ENCODE data around the gene PLA2G6.

PLA2G6 gene

GRCh38 chr22:38215156-38216038, 33.8 kb upstream of the PLA2G6 start:
- DNase-seq: no peak

- peak in 31 of 51 donors; percentile 32 to 75 (median 59) for DNase-seq
Observed at GRCh38 chr22:38214302-38215056, 32.8 kb upstream of the PLA2G6 start.

GRCh38 chr22:38213990-38214301, 32.3 kb upstream of the PLA2G6 start:
- DNase-seq: no peak

- DNase-seq: no peak
Observed at GRCh38 chr22:38213319-38213989, 31.8 kb upstream of the PLA2G6 start.

GRCh38 chr22:38212442-38212841, 30.8 kb upstream of the PLA2G6 start:
- no peak for DNase-seq

- DNase-seq: no peak
Observed at GRCh38 chr22:38211556-38211955, 29.9 kb upstream of the PLA2G6 start.

GRCh38 chr22:38208551-38208968, 26.9 kb upstream of the PLA2G6 start:
- no peak for DNase-seq

- DNase-seq: no peak
Observed at GRCh38 chr22:38207898-38208432, 26.3 kb upstream of the PLA2G6 start.

- peak in 31 of 51 donors; percentile 12 to 82 (median 56) for DNase-seq
Observed at GRCh38 chr22:38205261-38206128, 23.9 kb upstream of the PLA2G6 start.

- DNase-seq: no peak
Observed at GRCh38 chr22:38204784-38205183, 23.2 kb upstream of the PLA2G6 start.

GRCh38 chr22:38203855-38204514, 22.4 kb upstream of the PLA2G6 start:
- DNase-seq: no peak

- DNase-seq: no peak
Observed at GRCh38 chr22:38203090-38203810, 21.6 kb upstream of the PLA2G6 start.

GRCh38 chr22:38202437-38203089, 20.9 kb upstream of the PLA2G6 start:
- peak in 40 of 51 donors; percentile 13 to 75 (median 53) for DNase-seq

GRCh38 chr22:38201711-38202436, 20.2 kb upstream of the PLA2G6 start, which contains the start of gene MAFF:
Gene MAFF (plus strand): TSS chr22:38201994. CDS start chr22:38213854, 11,860 bp downstream.
- peak; percentile 39 to 96 (median 88) for DNase-seq

GRCh38 chr22:38201371-38201710, 19.7 kb upstream of the PLA2G6 start:
- no peak for DNase-seq

- DNase-seq: no peak
Observed at GRCh38 chr22:38199826-38200559, 18.4 kb upstream of the PLA2G6 start.

- peak in 1 of 51 donors; percentile 16 for DNase-seq
Observed at GRCh38 chr22:38196791-38197419, 15.3 kb upstream of the PLA2G6 start.
